ENCODE measurements around the gene PREX1.

Gene PREX1

DNA sequence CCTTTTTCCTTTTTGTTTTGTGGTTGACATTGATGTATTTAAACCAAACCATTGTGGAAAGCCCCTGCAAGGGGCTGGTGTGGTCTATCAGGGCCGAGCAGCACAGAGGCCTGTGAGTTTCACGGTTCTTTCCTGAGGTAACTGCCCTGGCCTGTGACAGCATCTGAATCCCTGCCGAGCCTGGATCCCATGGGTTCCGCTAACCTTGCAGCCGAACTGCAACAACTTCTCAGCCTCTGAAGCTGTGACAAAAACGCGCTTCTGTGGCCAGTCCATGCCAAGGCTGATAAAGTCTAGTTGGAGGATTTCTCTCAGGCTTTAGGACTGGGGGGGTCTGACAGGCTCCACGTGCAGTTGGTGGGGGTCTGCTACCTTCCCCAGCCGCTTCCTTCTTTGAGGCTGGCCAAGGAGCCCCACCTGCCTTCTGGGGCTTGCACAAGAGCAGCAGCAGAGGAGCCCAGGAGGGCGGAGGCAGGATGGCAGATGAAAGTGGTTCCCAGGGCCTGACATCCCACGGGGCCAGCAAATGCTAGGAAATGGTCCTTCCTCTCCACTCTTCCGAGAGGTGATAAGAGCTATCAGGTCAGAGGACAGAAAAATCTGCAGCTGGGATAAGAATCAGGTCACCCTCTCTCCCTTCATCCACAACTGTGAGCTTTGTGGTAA lies 150.9 kb downstream of the PREX1 start:
- Mint-ChIP-seq H3K4me1 (peaks cover 33% of the 10 kb centered on the region), H3K9me3 (no peaks in the 10 kb centered on the region), H3K27me3 (no peaks in the 10 kb centered on the region), H3K27ac (ENCODE audit: low read depth) (peak overlapping the region; percentile 32), H3K36me3 (ENCODE audit: insufficient read depth) (peaks cover 63% of the 10 kb centered on the region), H3K4me3 (no peak overlapping the region)
- ATAC-seq (replicated peaks; ENCODE audit: extremely low read depth, poor library complexity, severe bottlenecking) (no peak), DNase-seq (ENCODE audit: low spot score in 2 of 2) (no peak)

DNA sequence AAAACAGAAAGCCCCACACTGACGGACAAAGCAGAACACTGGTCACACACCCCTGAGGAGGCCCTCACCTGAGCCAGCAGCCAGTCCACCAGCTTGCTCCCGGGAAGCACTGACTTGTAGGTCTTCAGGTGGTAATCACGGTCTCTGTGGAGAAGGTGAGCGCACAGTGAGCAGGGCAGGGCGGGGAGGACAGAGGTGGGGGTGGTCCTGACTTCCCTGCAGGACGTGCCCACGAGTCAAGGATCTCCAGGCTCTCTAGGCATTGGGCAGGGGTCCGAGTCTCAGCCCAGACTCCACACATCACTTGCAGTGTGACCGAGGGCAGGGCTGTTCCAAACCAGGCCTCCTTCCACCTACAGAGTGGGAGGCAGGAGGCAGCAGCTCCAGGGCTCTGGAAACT lies 151.7 kb downstream of the PREX1 start:
- Mint-ChIP-seq H3K27ac (ENCODE audit: low read depth) (no peak overlapping the region), H3K4me3 (no peak overlapping the region), H3K27me3 (no peaks in the 10 kb centered on the region), H3K36me3 (ENCODE audit: insufficient read depth) (peaks cover 69% of the 10 kb centered on the region), H3K4me1 (peaks cover 34% of the 10 kb centered on the region), H3K9me3 (no peaks in the 10 kb centered on the region)
- DNase-seq (ENCODE audit: low spot score in 2 of 2) (no peak), ATAC-seq (replicated peaks; ENCODE audit: extremely low read depth, poor library complexity, severe bottlenecking) (no peak)

DNA sequence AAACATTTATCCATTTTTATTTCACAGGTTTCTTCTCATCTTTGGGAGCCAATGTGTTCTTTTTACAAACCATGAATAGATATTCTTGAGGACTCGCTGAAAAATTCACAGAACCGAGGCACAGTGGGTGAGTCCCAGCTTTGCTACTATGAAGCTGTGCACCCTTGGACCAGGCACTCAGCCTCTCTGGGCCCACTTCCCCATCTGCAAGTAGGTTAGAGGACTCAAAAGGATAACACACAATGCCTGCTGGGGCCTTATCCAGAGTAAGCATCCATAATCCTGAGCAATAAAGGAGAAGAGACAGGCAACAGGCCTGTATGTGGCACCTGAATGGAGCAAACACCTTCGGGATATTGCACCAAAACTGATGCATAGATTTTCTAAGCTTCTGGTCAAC lies 153.3 kb downstream of the PREX1 start:
- H3K4me1 Mint-ChIP-seq: peaks cover 41% of the 10 kb centered on the region
- no peak overlapping the region for H3K27ac Mint-ChIP-seq (ENCODE audit: low read depth)
- no peak for ATAC-seq (replicated peaks; ENCODE audit: extremely low read depth, poor library complexity, severe bottlenecking)
- H3K9me3 Mint-ChIP-seq: no peaks in the 10 kb centered on the region
- no peak for DNase-seq (ENCODE audit: low spot score in 2 of 2)
- peaks cover 80% of the 10 kb centered on the region for H3K36me3 Mint-ChIP-seq (ENCODE audit: insufficient read depth)
- no peak overlapping the region for H3K4me3 Mint-ChIP-seq
- no peaks in the 10 kb centered on the region for H3K27me3 Mint-ChIP-seq

DNA sequence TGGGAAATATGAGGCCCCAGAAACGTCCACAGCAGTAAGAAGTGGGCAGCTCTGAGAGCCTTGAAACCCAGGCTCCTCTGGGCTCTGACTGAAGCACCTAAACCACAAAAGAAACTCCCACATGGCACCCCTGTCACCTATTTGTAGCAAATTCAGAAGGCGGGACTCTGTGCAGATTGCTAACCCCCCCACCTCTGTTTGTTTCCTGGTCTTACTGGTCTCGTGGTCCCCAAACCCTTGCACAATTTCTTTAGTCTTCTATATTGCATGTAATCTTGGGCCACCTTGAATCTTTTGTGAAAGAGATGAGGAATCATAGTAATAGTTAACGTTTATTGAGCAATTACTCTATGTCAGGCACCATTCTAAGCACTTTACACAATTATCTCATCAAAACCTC lies 154.3 kb downstream of the PREX1 start:
- no peaks in the 10 kb centered on the region for H3K9me3 Mint-ChIP-seq
- H3K27ac Mint-ChIP-seq (ENCODE audit: low read depth): peak overlapping the region; percentile 85
- H3K36me3 Mint-ChIP-seq (ENCODE audit: insufficient read depth): peaks cover 78% of the 10 kb centered on the region
- no peaks in the 10 kb centered on the region for H3K27me3 Mint-ChIP-seq
- peaks cover 36% of the 10 kb centered on the region for H3K4me1 Mint-ChIP-seq
- ATAC-seq (replicated peaks; ENCODE audit: extremely low read depth, poor library complexity, severe bottlenecking): no peak
- no peak overlapping the region for H3K4me3 Mint-ChIP-seq
- DNase-seq (ENCODE audit: low spot score in 2 of 2): no peak

DNA sequence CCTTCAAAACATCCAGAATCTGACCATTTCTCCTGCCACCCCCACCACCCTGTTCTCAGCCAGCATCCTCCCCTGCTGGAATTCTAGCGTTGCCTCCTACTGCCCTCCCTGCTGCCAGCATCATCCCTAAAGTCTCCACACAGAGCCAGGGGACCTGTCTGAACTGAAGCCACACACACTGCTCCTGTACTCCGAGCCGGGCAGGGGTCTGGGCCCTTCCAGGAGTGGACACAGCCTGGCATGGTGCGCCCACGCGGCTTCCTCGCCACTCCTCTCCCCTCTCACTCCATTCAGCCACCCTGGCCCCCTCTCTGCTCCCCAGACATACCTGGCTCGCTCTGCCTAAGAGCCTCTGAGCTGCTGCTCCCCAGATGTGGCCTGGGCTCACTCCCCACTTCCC lies 155.5 kb downstream of the PREX1 start:
- Mint-ChIP-seq H3K9me3 (no peaks in the 10 kb centered on the region), H3K27me3 (no peaks in the 10 kb centered on the region), H3K27ac (ENCODE audit: low read depth) (peak overlapping the region; percentile 85), H3K4me3 (peak overlapping the region; percentile 5), H3K4me1 (peaks cover 36% of the 10 kb centered on the region), H3K36me3 (ENCODE audit: insufficient read depth) (peaks cover 69% of the 10 kb centered on the region)
- no peak for ATAC-seq (replicated peaks; ENCODE audit: extremely low read depth, poor library complexity, severe bottlenecking)
- DNase-seq (ENCODE audit: low spot score in 2 of 2): no peak

DNA sequence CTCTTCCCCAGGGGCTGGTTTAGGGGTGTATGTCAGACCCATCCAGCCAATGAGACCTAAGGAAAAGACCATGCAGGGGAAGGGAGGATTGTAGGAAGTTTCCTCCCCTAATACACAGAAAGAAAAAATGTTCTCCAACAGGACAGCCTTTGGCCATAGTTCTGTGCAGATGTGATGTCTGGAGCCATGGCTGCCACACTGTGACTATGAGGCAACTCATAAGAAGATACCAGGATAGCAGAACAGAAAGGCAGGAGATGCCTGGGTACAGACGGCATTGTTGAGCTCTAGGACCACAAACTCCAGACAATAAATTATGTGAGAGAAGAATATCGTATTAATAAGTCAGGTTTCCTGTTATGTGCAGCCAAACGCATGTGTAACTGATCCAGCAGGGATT lies 156.7 kb downstream of the PREX1 start:
- Mint-ChIP-seq H3K36me3 (ENCODE audit: insufficient read depth) (peaks cover 63% of the 10 kb centered on the region), H3K9me3 (no peaks in the 10 kb centered on the region), H3K27ac (ENCODE audit: low read depth) (peak overlapping the region; percentile 85), H3K4me1 (peaks cover 36% of the 10 kb centered on the region), H3K27me3 (no peaks in the 10 kb centered on the region), H3K4me3 (no peak overlapping the region)
- DNase-seq (ENCODE audit: low spot score in 2 of 2) (no peak), ATAC-seq (replicated peaks; ENCODE audit: extremely low read depth, poor library complexity, severe bottlenecking) (no peak)

DNA sequence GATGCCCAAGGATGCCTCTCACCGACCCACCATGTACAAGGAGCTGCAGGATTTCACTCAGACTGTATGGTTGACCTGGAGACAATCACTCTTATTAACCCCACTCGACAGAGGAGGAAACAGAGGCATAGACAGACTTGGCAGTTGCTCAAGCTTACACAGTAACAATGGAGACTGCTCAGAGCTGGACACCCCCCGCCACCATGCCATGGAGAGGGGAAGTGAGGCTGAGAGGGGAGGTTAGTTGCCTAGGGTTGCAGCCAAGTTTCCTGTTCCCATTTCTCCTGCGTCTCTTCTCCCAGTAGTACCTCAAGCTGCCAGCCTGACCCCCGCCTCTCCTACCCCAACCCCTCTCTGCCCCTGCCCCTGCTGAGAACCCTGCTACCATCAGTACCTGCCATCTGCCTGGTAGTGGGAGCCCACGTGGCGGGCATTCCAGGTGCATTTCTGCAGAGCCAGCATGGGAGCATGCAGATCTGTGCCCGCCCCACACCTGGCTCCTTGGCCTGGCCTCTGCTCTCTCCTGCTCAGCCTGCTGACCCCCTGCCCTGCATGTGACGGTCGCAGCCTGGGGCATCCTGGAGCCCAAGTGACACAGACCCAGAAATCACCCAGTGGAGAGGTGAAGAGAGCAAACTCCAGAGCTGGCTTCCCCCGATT lies 157.7 kb downstream of the PREX1 start:
- Mint-ChIP-seq H3K27ac (ENCODE audit: low read depth) (peak overlapping the region; percentile 77), H3K9me3 (no peaks in the 10 kb centered on the region), H3K36me3 (ENCODE audit: insufficient read depth) (peaks cover 59% of the 10 kb centered on the region), H3K27me3 (no peaks in the 10 kb centered on the region), H3K4me3 (peak overlapping the region; percentile 3), H3K4me1 (peaks cover 31% of the 10 kb centered on the region)
- no peak for DNase-seq (ENCODE audit: low spot score in 2 of 2)
- ATAC-seq (replicated peaks; ENCODE audit: extremely low read depth, poor library complexity, severe bottlenecking): no peak

DNA sequence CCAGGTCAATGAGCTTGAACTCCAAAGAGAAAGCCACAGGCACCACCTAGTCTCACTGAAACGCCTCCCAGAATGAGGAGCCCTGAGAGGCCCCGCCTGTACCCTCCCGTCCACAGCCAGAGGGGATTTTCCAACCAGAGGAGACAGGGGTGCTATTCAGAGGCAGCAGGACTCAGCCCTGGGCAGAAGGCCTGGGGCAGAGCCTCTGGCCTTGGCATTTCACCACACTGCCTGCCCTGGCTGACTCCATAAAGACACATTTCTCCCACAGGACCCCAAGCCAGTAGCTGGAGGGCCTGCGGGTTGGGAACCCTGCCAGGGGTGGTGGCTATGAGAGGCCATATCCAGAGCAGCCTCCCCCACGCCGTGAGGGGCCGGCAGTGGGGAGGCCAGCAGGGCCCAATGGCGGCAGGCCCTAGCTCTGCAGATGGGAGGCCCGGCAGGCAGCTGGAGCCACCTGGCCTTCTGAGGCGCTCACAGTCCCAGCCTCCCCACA lies 159.3 kb downstream of the PREX1 start:
- ATAC-seq (replicated peaks; ENCODE audit: extremely low read depth, poor library complexity, severe bottlenecking): no peak
- H3K27me3 Mint-ChIP-seq: no peaks in the 10 kb centered on the region
- peaks cover 57% of the 10 kb centered on the region for H3K36me3 Mint-ChIP-seq (ENCODE audit: insufficient read depth)

DNA sequence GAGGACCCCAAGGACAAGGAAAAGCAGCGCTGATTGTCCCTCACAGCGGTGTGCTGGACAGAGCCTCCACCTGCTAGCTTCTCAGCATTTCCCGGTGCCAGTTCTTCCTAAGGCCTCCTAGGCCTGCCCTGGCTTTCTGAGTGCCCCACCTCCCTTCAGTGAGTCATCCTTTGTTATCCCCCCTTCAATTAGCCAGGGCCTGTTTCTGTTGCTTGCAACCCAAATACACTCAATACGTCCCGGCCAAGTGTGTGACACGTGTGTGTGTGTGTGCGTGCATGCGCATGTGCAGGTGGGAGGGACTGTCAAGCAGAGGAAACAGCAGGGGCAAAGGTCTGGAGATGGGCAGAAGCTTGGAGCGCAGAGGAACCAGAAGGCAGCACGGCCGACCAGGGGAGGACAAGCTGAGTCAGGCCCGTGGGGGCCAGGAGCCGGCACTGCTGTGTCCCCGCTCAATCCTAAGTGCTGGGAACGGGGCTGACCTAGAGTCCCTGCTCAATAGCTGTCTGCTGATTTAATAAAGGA lies 159.8 kb downstream of the PREX1 start:
- DNase-seq (ENCODE audit: low spot score in 2 of 2): no peak
- no peaks in the 10 kb centered on the region for H3K9me3 Mint-ChIP-seq
- peaks cover 59% of the 10 kb centered on the region for H3K36me3 Mint-ChIP-seq (ENCODE audit: insufficient read depth)
- no peak for ATAC-seq (replicated peaks; ENCODE audit: extremely low read depth, poor library complexity, severe bottlenecking)
- H3K27me3 Mint-ChIP-seq: no peaks in the 10 kb centered on the region
- peak overlapping the region; percentile 62 for H3K27ac Mint-ChIP-seq (ENCODE audit: low read depth)
- H3K4me1 Mint-ChIP-seq: peaks cover 27% of the 10 kb centered on the region
- H3K4me3 Mint-ChIP-seq: no peak overlapping the region

More for the DNA sequence above, 159.3 kb downstream of the PREX1 start:
- Mint-ChIP-seq H3K4me1 (peaks cover 32% of the 10 kb centered on the region), H3K4me3 (no peak overlapping the region), H3K27ac (ENCODE audit: low read depth) (peak overlapping the region; percentile 73), H3K9me3 (no peaks in the 10 kb centered on the region)
- no peak for DNase-seq (ENCODE audit: low spot score in 2 of 2)

DNA sequence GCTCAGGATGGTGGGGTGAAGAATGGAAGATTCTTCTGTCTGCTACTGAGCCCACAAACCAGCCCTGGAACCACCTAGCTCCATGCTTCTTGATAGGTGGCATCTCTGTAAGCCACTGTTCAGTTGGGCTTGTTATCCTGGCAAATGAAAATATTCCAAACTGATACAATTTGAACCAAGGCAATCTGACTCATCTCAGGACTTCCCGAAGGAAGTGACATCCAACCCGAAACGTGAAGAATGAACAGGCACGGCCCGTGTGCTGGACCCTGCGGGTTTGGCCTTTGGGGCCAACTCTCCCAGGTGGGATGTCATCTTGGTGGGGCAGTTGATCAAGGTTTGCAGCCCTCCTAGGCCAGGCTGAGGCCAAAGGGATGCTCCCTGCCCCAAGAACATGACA lies 160.3 kb downstream of the PREX1 start:
- peak overlapping the region; percentile 62 for H3K27ac Mint-ChIP-seq (ENCODE audit: low read depth)
- DNase-seq (ENCODE audit: low spot score in 2 of 2) (no peak), ATAC-seq (replicated peaks; ENCODE audit: extremely low read depth, poor library complexity, severe bottlenecking) (no peak)
- H3K9me3 Mint-ChIP-seq: no peaks in the 10 kb centered on the region
- H3K4me3 Mint-ChIP-seq: no peak overlapping the region
- peaks cover 60% of the 10 kb centered on the region for H3K36me3 Mint-ChIP-seq (ENCODE audit: insufficient read depth)
- peaks cover 22% of the 10 kb centered on the region for H3K4me1 Mint-ChIP-seq
- H3K27me3 Mint-ChIP-seq: no peaks in the 10 kb centered on the region

DNA sequence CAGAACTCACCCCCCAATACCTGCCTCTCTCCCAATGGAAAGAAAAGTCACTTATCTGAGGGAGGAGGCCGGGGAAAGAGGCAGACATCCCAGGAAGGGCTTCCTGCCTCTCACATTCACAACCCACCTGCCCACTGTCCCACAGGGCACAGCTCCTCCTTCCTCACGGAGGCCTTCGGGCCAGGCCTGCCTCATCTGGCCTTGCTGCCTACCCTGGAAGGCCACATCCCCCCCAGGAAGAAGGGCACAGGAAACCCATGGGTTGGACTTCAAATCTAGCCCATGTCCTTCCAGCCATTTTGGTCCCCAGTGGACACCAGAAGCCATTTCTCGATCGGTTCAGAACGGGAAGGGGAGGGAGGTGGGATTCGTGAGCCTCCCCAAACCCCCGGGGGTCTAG lies 162.0 kb downstream of the PREX1 start:
- ATAC-seq (replicated peaks; ENCODE audit: extremely low read depth, poor library complexity, severe bottlenecking): no peak
- Mint-ChIP-seq H3K27me3 (no peaks in the 10 kb centered on the region), H3K27ac (ENCODE audit: low read depth) (no peak overlapping the region), H3K4me3 (no peak overlapping the region), H3K36me3 (ENCODE audit: insufficient read depth) (peaks cover 56% of the 10 kb centered on the region), H3K9me3 (no peaks in the 10 kb centered on the region), H3K4me1 (peaks cover 23% of the 10 kb centered on the region)
- no peak for DNase-seq (ENCODE audit: low spot score in 2 of 2)

DNA sequence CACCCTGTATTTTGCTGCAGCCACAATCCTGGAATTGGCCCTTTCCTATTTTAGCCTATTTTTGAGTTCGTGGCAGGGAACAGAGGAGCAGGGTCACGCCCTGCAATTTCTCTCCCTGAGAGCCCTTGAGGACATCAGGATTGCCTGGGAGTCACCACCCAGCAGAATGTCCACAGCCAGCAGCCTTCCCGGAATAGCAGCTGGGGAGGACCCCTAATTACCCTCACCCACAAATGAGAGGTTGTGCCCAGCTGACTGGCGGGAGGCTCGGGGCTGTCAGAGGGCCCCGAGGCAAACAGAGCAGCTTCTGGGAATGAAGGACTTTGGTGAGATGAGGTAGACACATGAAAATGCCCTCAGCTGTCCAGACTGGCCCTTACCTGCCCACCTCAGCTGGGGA lies 165.1 kb downstream of the PREX1 start:
- Mint-ChIP-seq H3K27me3 (no peaks in the 10 kb centered on the region), H3K4me1 (peaks cover 41% of the 10 kb centered on the region), H3K9me3 (no peaks in the 10 kb centered on the region), H3K4me3 (no peak overlapping the region), H3K36me3 (ENCODE audit: insufficient read depth) (peaks cover 61% of the 10 kb centered on the region), H3K27ac (ENCODE audit: low read depth) (no peak overlapping the region)
- DNase-seq (ENCODE audit: low spot score in 2 of 2): no peak
- ATAC-seq (replicated peaks; ENCODE audit: extremely low read depth, poor library complexity, severe bottlenecking): no peak
